8988T (cell line): ENCODE data around the gene GFI1B.
"Not testable (repeated sequence)": the region's sequence is repeated elsewhere in the genome, so short reads cannot be mapped to it uniquely, and the experiment has no call there.

Source experiments
- DNase-seq: peaks from one replicate; pipeline ENCODE4 v3.0.0; 2011

Gene GFI1B

DNA sequence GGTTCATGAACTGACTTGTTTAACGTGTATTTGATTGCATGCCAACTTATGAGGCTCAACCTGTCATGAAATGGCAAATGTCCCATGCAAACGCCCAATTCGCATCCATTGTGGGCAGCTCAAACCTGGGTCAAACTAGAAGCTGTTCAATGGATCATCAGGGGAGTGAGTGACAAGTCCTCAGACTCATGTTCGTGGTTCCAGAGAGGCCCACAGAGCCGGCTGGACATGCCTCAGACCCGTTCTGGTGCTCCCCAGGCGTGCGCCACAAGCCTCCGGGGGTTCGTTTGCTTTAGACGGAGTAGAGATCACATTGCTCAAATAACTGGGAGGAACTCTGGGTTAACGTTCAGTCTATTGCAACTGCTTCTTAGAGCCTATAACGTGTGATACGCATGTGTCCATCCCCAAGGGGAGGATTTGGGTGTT, 15.0 kb downstream of the GFI1B start:
- DNase-seq = no peak

GRCh38 chr9:132994410-132995120, 16.1 kb downstream of the GFI1B start:
- no peak for DNase-seq

- DNase-seq = no peak
Observed at GRCh38 chr9:132995121-132995420, 16.6 kb downstream of the GFI1B start.

GRCh38 chr9:132995879-132996278, 17.4 kb downstream of the GFI1B start:
- no peak for DNase-seq

DNA sequence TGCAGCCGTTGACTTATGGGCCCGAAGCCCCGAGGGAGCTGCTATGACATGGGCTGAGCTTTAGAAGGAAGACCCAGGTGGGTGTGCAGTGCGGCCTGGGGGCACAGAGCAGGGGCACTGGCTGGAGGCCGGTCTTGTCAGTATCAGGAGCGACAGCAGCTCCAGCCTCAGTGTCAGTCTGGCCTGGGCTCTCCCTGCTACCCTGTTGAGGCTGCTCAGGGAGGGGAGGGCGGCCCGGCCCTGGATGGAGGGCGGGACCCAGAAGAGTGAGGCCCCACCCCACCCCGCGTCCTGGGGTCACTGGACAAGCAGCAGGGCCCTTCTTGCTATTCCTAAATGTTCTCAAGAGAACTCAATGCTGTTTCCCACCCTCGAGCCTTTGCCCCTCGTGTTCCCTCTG, 18.0 kb downstream of the GFI1B start:
- no peak for DNase-seq

- no peak for DNase-seq
Observed at GRCh38 chr9:132997591-132997990, 19.1 kb downstream of the GFI1B start.

- not testable (repeated sequence) for DNase-seq
Observed at GRCh38 chr9:132998221-132998620, 19.7 kb downstream of the GFI1B start.

DNA sequence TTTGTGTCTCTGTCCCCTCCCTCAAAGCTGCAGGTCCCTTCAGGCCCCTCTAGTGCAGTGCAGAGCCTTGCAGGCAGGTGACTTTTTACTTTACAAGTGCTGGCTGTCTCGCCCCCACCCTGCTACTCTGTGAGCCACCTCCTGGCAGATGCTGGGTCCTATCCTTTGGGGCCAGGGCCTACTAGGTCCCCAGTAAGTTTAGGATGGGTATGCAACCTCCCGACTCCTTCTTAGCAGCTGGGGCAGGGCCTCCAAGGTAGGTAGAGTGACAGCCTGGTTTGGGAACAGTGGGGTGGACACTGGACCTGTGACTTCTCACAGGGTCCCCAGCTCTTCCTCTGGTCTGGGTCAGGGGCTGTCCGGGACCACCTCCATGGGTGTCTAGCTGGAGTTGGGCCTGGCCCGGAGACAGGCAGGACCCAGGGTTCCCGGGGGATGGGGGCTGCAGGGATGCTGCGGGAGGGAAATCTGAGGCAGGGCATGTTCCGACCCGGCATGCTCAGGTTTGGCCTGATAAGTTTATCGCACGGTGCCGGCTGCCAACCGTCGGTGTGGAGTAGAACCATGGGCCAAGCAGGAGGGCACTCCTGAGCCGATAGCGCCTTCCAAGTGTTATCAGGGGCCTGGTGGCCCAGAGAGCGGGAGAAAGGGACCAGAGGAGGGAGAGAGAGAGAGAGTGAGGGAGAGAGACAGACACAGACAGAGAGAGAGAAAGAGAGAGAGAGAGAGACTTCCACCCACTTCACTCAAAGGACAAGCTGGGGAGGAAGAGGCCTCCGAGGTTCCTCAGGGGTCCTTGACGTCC, 20.5 kb downstream of the GFI1B start:
- no peak for DNase-seq

GRCh38 chr9:133002147-133003070, 23.9 kb downstream of the GFI1B start:
- DNase-seq = no peak

GRCh38 chr9:133003071-133003461, 24.6 kb downstream of the GFI1B start:
- no peak for DNase-seq

DNA sequence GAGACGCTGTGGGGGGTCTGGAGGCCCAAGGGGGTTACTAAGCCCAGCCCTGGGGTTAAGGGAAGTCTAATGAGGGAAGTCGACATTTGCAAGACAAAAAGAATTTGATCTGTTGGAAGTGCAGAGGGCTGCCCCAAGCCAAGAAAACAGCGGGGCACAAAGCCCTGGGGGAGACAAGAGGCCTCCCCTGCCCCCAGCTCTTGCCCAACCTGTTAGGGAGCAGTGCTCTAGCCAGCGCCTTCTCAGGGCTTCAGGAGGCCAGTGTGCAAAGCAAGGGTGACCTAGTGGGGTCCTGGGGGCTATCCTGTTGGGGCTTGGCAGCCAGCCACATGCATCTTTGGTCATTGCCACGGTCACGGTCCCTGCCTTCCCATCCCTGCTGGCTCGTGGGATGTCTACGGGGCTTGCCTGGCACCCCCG, 25.2 kb downstream of the GFI1B start:
- no peak for DNase-seq

DNA sequence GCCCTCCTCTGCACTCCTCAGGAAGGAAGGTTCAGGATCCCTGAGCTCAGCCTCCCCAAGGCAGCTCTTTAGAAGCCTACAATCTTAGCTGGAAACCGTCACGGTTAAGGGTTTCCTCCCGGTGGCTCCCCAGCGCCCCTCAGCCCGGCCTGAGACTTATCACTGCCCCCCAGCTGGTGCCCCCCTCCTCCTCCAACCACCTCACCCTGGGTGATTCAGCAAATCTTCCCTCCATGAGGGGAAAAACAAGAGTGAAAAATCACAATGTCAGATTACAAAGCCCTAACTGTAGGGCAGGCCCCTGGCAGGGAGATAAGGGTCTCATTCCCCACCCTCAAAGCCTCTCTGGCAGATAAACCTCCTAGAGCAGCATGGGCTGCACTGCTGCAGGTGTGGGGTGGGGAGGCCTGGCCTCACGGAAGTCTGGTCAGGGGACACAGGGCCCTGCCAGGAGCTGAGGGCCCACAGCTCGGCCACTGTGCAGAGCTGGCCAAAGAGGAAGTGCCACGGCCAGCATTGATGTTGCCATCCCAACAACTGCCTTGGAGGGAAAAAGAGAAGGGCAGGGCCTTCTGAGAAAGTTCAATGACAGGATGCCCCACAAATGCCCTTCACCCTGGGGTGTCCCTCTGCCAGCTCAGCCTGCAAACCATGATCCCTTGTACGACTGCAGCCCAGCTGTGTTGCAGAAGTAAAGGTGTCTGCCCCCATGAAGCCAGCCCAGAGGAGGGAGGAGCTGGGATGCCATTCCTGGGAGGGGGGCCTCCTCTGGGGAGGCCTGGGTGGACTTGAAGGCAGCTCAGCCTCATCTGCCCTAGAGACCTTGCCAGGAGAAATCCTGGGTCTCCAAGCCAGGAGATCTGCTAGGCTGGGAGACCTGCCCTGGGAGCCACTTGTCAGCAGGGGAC, 25.9 kb downstream of the GFI1B start:
- no peak for DNase-seq

GRCh38 chr9:133004999-133005760, 26.7 kb downstream of the GFI1B start:
- no peak for DNase-seq

DNA sequence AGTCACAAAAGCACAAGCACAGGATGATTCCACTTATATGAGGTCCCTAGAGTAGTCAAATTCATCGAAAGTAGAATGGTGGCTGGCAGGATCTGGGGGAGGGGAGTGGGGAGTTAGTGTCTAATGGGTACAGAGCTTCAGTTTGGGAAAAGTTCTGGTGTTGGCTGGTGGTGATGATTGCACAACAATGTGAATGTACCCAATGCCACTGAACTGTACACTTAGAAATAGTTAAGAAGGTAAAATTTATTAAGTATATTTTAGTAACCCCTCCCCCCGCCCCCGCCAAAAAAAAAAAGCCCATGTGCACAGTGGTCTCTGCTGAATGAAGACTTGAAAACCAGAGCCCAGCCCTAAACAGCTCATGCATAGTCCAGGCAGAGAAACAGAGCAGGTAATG, 27.5 kb downstream of the GFI1B start:
- DNase-seq = no peak

- no peak for DNase-seq
Observed at GRCh38 chr9:133006731-133007352, 28.3 kb downstream of the GFI1B start.

- DNase-seq = no peak
Observed at GRCh38 chr9:133008406-133008805, 29.9 kb downstream of the GFI1B start.

- no peak for DNase-seq
Observed at GRCh38 chr9:133008824-133009223, 30.3 kb downstream of the GFI1B start.

GRCh38 chr9:133009906-133010582, 31.6 kb downstream of the GFI1B start:
- no peak for DNase-seq

- DNase-seq = no peak
Observed at GRCh38 chr9:133014696-133015095, 36.2 kb downstream of the GFI1B start.

GRCh38 chr9:133023117-133023890, 44.8 kb downstream of the GFI1B start:
- no peak for DNase-seq
